Sigmoid colon (tissue), 4 donors: ENCODE data around the gene HMX1.

Experiments
- CTCF ChIP-seq, 4 experiments: fragments of 450-650 bp in 3 of 4; fragments of 200-600 bp in 1 of 4; IDR thresholded peaks; one replicate each; pipeline ENCODE4 v1.5.1; 2016 to 2019; ENCODE audit warnings: antibody characterized with exemption in 4 of 4, mild to moderate bottlenecking in 3 of 4, moderate library complexity in 2 of 4
- EP300 ChIP-seq, 4 donors: sonication (generic); formaldehyde crosslinking; IDR thresholded peaks; one replicate each; pipeline ENCODE4 v1.6.1; 2017; ENCODE audit warnings: antibody characterized with exemption in 4 of 4
- POLR2A ChIP-seq, 2 donors: fragments of 450-650 bp; IDR thresholded peaks; one replicate each; pipeline ENCODE4 v1.6.1; 2016; ENCODE audit warnings: antibody characterized with exemption in 2 of 2, mild to moderate bottlenecking in 2 of 2, moderate library complexity in 2 of 2
- POLR2AphosphoS5 ChIP-seq, 4 donors: sonication (generic); formaldehyde crosslinking; IDR thresholded peaks; one replicate each; pipeline ENCODE4 v1.6.1; 2017; ENCODE audit warnings: antibody characterized with exemption in 4 of 4

DNA sequence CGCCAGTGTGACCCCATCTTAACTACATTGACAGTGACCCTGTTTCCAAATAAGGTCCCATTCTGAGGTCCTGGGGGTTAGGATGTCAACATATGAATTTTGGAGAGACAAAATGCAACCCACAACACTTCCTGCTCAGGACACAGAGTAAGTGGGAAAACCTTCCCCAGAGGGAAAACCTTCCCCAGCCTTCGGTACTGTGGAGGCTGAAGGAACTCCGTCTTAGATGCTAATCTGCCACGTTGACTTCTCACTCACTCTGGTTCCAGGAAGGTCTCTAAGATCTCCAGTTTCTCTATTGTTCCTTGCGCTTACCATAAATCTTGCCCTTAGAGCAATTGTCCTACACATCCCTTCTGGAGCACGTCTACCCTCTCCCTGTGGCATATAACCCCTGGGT, 29.7 kb upstream of the HMX1 start:
- TF ChIP-seq CTCF (IDR thresholded peaks at IDR 0.05) = no peak
- TF ChIP-seq POLR2AphosphoS5 (IDR thresholded peaks at IDR 0.05) = no peak
- TF ChIP-seq POLR2A (IDR thresholded peaks at IDR 0.05) = no peak
- TF ChIP-seq EP300 (IDR thresholded peaks at IDR 0.05) = no peak
